GM23338 (cell line): ENCODE measurements around the gene CCDC71L.

ENCODE experiments used
- EZH2 ChIP-seq: fragments of 200-600 bp; sonication (generic); IDR thresholded peaks from one replicate; pipeline ENCODE4 v1.8.0; 2017; ENCODE audit warnings: antibody characterized with exemption, mild to moderate bottlenecking, low read depth; ENCODE audit not compliant: unreplicated experiment
- POLR2AphosphoS5 ChIP-seq: IDR thresholded peaks from 2 replicates; pipeline ENCODE4 v1.6.1; 2016; ENCODE audit warnings: antibody characterized with exemption, low read depth
- TF ChIP-seq, protein P1 (sequence below), 2 experiments: fragments of 200-600 bp in 1 of 2; sonication (generic) in 1 of 2; conservative IDR thresholded peaks; 2 replicates each; pipeline versions ENCODE4 v1.5.1 to v1.6.1; 2016 to 2017; ENCODE audit warnings: antibody characterized with exemption in 2 of 2, low read depth in 2 of 2, mild to moderate bottlenecking in 2 of 2, moderate library complexity in 1 of 2

DNA sequence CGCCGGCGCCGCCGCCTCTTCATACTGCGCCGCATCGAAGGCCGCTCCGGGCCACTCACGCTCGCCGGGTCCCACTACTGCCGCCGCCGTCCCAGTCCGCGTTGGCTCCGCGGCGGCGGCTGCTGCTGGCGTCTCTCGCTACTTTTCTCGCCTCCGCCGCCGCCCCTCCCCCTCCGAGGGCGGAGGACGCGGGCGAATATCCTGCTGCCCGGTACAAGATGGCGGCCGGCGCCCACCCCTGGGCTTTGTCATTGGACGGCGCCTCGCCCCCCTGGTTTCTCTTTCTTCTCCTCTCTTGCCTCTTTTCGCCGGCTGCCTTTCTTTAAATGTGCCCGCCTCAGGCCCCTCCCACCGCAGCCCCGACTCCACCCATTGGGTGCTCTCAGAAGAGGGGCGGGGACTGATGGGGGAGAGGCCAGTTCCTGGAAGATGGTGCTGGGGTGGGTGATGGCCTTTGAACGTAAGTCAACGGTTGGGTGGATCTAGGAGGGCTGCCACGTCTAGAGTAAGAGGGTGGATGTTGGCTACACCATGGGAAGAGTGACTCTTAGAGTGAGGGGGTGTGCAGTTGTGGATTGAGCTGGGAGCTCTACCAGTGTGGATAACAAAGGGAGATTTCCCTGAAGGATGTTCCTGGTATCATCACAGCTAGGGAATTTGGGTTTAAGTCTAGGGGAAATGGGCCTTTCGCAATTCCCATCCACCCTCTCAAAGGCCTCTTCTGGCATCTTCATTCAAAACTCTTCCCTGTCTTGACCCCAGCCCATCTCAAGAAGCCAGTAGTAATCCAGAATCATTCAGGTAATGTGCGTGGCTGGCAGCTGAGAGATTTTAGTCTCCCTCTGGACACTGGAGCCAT, at the start of gene CCDC71L:
- TF ChIP-seq, protein P1, sequence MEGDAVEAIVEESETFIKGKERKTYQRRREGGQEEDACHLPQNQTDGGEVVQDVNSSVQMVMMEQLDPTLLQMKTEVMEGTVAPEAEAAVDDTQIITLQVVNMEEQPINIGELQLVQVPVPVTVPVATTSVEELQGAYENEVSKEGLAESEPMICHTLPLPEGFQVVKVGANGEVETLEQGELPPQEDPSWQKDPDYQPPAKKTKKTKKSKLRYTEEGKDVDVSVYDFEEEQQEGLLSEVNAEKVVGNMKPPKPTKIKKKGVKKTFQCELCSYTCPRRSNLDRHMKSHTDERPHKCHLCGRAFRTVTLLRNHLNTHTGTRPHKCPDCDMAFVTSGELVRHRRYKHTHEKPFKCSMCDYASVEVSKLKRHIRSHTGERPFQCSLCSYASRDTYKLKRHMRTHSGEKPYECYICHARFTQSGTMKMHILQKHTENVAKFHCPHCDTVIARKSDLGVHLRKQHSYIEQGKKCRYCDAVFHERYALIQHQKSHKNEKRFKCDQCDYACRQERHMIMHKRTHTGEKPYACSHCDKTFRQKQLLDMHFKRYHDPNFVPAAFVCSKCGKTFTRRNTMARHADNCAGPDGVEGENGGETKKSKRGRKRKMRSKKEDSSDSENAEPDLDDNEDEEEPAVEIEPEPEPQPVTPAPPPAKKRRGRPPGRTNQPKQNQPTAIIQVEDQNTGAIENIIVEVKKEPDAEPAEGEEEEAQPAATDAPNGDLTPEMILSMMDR (conservative IDR thresholded peaks at IDR 0.05; ENCODE audit: low read depth in 2 of 2) = no peak
- TF ChIP-seq EZH2 (no peak), POLR2AphosphoS5 (peak; percentile 72)
